Measurements from ENCODE around the gene AFDN. TPM values are rescaled to one million over a fixed set of nuclear protein-coding genes. Genes with fewer than 3 reads are reported as not detected.

AFDN gene
- polyA plus RNA-seq, 1 donor from 2014 or later = 5.7 TPM

Other genes starting within 250 kb of the AFDN start
- not detected for gene KIF25, start 170.8 kb downstream of the AFDN start, polyA plus RNA-seq

All from IgD-negative memory B cell (primary cell).